ENCODE results near the gene SPOCD1. TPM values are rescaled to one million over a fixed set of nuclear protein-coding genes. Genes with fewer than 3 reads are reported as not detected.

Gene SPOCD1
- total and polyA plus RNA-seq, 8 donors, result 0.06 to 0.69 (median 0.16) TPM; not detected in 4

GRCh38 chr1:31768407-31768907 is 47.4 kb downstream of the SPOCD1 start:
- Histone ChIP-seq H3K36me3 (no peaks in the 10 kb centered on the region), H3K27ac (no peak overlapping the region), H3K4me3 (no peak overlapping the region), H3K27me3 (peaks cover 0 to 5% (median under 1%) of the 10 kb centered on the region in 4 donors), H3K9me3 (no peaks in the 10 kb centered on the region), H3K4me1 (peaks cover 0 to 7% (median 6%) of the 10 kb centered on the region in 3 donors)
- TF ChIP-seq, protein P1, sequence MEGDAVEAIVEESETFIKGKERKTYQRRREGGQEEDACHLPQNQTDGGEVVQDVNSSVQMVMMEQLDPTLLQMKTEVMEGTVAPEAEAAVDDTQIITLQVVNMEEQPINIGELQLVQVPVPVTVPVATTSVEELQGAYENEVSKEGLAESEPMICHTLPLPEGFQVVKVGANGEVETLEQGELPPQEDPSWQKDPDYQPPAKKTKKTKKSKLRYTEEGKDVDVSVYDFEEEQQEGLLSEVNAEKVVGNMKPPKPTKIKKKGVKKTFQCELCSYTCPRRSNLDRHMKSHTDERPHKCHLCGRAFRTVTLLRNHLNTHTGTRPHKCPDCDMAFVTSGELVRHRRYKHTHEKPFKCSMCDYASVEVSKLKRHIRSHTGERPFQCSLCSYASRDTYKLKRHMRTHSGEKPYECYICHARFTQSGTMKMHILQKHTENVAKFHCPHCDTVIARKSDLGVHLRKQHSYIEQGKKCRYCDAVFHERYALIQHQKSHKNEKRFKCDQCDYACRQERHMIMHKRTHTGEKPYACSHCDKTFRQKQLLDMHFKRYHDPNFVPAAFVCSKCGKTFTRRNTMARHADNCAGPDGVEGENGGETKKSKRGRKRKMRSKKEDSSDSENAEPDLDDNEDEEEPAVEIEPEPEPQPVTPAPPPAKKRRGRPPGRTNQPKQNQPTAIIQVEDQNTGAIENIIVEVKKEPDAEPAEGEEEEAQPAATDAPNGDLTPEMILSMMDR (IDR thresholded peaks at IDR 0.05), result no peak
- FAIRE-seq (no peak), DNase-seq (no peak), ATAC-seq (no peak)
- intact Hi-C loops (cut with DNase I), result no loop called here
- 12 to 27% methylated on average over 2 of the region's 2 CpGs for WGBS, 2 donors

GRCh38 chr1:31767225-31767624 is 48.6 kb downstream of the SPOCD1 start:
- intact Hi-C loops (cut with DNase I), result no loop called here
- Histone ChIP-seq H3K36me3 (no peaks in the 10 kb centered on the region), H3K27ac (no peak overlapping the region), H3K9me3 (no peaks in the 10 kb centered on the region), H3K4me3 (no peak overlapping the region), H3K27me3 (peaks cover 0 to 5% (median 0%) of the 10 kb centered on the region in 4 donors), H3K4me1 (peaks cover 0 to 3% (median 0%) of the 10 kb centered on the region in 3 donors)
- WGBS, 2 donors, result 80 to 87% methylated on average over 7 of the region's 7 CpGs
- TF ChIP-seq, protein P1 (IDR thresholded peaks at IDR 0.05), result no peak
- DNase-seq (no peak), FAIRE-seq (no peak), ATAC-seq (no peak)

- ATAC-seq, result no peak
- Histone ChIP-seq H3K4me1 (peaks cover 0 to 6% (median 0%) of the 10 kb centered on the region in 3 donors), H3K4me3 (no peak overlapping the region), H3K27ac (no peak overlapping the region), H3K27me3 (peaks cover 0 to 8% (median 0%) of the 10 kb centered on the region in 4 donors), H3K36me3 (no peaks in the 10 kb centered on the region), H3K9me3 (no peaks in the 10 kb centered on the region)
- intact Hi-C loops (cut with DNase I), result no loop called here
- FAIRE-seq, result no peak
- TF ChIP-seq, protein P1 (IDR thresholded peaks at IDR 0.05), result no peak
- DNase-seq, result no peak
- 87% methylated on average over 6 of the region's 6 CpGs for WGBS, 2 donors
Measured at GRCh38 chr1:31765516-31765915, 50.3 kb downstream of the SPOCD1 start.

DNA sequence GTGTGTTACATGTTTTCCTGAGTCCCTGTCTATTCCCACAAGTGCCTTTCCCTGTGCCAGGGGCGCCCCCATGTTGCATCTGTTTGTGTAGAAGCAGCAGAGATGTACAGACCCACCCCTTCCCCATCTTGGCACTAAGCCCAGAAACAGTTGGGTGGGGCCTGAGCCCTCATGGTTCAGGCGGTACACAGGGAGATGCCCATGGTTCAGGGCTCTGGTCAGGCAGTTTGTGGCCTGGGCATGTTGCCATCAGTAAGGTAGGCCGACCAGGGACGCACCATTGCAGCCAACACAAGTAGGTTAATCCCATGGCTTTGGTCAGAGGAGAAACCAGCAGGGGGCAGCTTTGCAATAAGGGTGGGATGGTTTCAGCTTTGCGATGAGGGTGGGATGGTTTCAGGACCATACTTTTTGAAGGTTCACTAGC is 50.8 kb downstream of the SPOCD1 start:
- intact Hi-C loops (cut with DNase I), result no loop called here
- TF ChIP-seq, protein P1 (IDR thresholded peaks at IDR 0.05), result no peak
- DNase-seq (peak in 1 of 6 donors; percentile 64), ATAC-seq (no peak), FAIRE-seq (no peak)
- Histone ChIP-seq H3K4me3 (no peak overlapping the region), H3K4me1 (peaks cover 0 to 6% (median 0%) of the 10 kb centered on the region in 3 donors), H3K9me3 (no peaks in the 10 kb centered on the region), H3K27ac (no peak overlapping the region), H3K27me3 (peaks cover 0 to 8% (median 0%) of the 10 kb centered on the region in 4 donors), H3K36me3 (no peaks in the 10 kb centered on the region)
- 52% methylated on average over 5 of the region's 5 CpGs for WGBS, 2 donors

DNA sequence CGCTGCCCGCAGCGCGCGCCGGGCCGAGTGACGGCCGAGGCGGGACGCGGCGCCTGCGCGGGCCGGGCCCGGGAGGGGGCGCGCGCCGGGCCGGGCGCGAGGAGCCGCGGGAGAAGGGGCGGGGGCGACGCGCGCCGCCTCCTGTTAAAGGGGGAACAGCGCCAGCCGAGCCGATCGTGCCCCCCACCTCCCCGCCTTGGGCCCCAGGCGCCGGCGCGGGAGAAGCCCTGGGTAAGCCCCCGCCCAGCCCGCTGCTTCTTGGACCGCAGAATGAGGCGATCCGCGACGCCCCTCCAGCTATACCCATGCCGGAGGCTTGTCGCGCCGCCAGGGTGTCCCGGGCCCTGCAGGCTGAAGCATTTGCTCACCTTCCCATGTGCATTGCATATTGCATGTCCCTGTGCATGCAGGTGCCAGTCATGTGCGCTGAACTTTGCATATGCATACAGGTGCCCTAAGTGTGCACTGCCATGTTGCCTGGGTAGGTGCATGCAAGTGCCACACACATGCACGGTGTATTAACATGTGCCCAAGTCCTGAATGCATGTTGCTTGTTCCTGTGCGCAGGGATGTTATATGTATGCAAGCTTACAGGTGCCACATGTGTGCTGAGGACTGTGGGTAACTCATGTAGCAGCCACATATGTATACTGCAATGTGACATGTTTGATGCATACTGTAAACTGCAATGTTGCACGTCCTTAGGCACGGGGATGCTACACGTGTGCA is 51.3 kb downstream of the SPOCD1 start, which contains the start of gene ADGRB2:
Gene ADGRB2 (minus strand): TSS at position 29 of the 729 bp plus-strand sequence. CDS start 7,119 bp downstream, outside the sequence.
- peaks cover 0 to 6% (median 0%) of the 10 kb centered on the region in 3 donors for H3K4me1 ChIP-seq
- H3K27ac ChIP-seq, result no peak within 1 kb of the TSS
- intact Hi-C loops (cut with DNase I), result no loop called here
- H3K4me3 ChIP-seq, result peak within 1 kb of the TSS in 3 of 4 donors; percentile 18 to 49 (median 44)
- no peaks in the 10 kb centered on the region for H3K36me3 ChIP-seq
- peak in 1 of 6 donors; percentile 73 for DNase-seq
- WGBS, 2 donors, result 4 to 9% methylated on average over 28 to 59 of the region's 59 CpGs
- FAIRE-seq, result no peak
- H3K9me3 ChIP-seq, result no peaks in the 10 kb centered on the region
- TF ChIP-seq, protein P1 (IDR thresholded peaks at IDR 0.05), result no peak
- peak in 2 of 4 donors; percentile 37 to 42 for ATAC-seq
- peaks cover 0 to 8% (median 0%) of the 10 kb centered on the region in 4 donors for H3K27me3 ChIP-seq

All from pancreas (tissue), 10 donors.